ENCODE measurements around the gene CELSR1.

The CELSR1 gene, protein sequence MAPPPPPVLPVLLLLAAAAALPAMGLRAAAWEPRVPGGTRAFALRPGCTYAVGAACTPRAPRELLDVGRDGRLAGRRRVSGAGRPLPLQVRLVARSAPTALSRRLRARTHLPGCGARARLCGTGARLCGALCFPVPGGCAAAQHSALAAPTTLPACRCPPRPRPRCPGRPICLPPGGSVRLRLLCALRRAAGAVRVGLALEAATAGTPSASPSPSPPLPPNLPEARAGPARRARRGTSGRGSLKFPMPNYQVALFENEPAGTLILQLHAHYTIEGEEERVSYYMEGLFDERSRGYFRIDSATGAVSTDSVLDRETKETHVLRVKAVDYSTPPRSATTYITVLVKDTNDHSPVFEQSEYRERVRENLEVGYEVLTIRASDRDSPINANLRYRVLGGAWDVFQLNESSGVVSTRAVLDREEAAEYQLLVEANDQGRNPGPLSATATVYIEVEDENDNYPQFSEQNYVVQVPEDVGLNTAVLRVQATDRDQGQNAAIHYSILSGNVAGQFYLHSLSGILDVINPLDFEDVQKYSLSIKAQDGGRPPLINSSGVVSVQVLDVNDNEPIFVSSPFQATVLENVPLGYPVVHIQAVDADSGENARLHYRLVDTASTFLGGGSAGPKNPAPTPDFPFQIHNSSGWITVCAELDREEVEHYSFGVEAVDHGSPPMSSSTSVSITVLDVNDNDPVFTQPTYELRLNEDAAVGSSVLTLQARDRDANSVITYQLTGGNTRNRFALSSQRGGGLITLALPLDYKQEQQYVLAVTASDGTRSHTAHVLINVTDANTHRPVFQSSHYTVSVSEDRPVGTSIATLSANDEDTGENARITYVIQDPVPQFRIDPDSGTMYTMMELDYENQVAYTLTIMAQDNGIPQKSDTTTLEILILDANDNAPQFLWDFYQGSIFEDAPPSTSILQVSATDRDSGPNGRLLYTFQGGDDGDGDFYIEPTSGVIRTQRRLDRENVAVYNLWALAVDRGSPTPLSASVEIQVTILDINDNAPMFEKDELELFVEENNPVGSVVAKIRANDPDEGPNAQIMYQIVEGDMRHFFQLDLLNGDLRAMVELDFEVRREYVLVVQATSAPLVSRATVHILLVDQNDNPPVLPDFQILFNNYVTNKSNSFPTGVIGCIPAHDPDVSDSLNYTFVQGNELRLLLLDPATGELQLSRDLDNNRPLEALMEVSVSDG (N-terminal part only)

DNA sequence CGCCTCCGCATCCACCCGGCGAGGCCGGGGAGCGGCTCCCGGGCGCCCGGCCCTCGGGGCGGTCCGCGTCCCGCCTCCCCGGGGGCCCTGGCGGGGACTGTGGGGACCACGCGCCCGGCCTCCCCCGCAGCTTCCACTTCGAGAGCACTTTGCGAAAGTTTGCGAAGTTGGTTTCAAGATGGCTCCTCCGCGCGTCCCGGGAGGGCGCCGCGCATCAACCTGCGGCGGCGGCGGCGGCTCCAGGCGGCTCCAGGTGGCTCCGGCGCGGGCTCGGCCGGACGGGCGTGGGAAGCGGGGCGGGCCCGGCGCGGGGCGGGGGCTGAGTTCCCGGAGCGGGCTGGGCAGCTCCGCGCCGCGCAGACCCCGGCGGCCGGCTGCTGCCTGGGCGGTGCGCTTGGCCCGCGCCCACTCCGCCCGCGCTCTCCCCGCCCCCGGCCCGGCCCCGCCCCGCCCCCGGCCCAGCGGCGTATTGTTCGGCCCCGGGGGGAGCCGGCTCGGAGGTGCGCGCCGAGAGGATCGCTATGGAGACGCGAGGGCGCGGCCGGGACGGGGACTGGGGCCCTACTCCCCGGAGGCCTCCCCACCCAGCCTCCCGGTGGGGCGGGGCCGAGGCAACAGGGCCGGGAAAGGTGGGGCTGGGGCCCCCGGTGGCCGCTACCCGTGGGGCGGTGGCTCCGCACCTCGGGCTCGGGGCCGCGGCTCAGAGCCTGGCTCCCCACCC lies at the start of gene CELSR1:
Gene CELSR1 (minus strand): TSS at position 396 of the 721 bp plus-strand sequence. CDS start 450 bp downstream, outside the sequence.
- DNase-seq = no peak

DNA sequence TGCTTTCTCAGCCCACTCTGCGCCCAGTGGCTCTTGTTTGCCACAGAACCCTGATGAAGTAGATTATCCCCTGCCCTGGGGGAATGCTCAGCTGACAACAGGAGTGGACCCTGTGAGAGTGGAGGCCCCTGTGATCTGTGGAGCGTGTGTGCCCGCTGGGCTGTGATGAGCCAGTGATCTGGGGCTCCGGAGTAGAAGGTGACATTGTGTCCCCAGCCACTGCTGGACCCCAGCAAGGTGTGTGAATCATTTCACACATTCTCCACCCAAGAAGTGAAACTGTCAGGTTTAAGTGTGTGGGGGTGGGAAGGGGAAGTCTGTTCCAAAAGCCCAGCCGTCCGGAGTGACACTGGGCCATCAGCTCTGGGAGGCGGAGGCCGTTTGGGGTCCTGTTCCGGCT lies 49.6 kb upstream of the CELSR1 start:
- DNase-seq = no peak

DNA sequence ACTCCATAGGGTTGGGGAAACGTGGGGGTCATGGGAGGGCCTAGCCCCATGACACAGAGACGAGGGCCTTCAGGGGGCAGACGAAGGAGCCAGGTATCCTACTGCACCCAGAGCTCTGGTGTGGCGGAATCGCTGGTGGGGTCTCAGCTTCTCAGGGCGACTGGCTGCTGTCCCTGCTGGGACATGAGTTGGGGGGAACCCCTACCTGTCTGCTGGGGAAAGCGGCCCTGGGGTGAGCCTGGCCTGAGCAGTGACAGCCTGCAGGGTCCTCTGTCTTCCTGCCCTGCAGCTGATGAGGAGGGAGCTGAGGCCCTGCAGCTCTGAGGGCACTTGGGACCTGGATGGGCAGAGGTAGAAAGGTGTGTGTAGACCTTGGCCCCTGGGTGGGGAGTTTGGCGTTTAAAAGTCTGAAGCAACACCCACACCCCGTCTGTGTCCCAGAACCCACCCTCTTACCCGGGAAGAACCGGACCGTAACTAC lies 49.2 kb upstream of the CELSR1 start:
- no peak for DNase-seq

DNA sequence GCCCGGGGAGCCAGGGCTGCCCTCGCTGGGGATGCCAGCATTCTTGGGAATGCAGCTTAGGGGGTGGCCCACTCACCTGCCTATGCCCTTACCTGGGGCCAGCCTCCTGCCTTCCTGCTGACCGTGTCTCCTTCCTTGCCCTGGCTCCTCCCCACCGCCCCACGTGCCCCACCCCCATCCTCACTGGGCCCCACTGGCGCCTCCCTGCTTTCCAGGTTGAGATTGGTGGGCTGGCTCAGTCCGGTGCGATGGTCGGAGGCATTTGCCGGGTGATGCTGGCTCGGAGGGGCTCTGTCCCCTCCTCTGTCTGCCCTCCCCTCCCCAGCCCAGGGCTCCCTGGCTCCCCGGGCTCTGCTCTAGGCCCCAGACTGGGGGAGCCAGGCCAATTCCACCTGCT lies 48.7 kb upstream of the CELSR1 start:
- no peak for DNase-seq

DNA sequence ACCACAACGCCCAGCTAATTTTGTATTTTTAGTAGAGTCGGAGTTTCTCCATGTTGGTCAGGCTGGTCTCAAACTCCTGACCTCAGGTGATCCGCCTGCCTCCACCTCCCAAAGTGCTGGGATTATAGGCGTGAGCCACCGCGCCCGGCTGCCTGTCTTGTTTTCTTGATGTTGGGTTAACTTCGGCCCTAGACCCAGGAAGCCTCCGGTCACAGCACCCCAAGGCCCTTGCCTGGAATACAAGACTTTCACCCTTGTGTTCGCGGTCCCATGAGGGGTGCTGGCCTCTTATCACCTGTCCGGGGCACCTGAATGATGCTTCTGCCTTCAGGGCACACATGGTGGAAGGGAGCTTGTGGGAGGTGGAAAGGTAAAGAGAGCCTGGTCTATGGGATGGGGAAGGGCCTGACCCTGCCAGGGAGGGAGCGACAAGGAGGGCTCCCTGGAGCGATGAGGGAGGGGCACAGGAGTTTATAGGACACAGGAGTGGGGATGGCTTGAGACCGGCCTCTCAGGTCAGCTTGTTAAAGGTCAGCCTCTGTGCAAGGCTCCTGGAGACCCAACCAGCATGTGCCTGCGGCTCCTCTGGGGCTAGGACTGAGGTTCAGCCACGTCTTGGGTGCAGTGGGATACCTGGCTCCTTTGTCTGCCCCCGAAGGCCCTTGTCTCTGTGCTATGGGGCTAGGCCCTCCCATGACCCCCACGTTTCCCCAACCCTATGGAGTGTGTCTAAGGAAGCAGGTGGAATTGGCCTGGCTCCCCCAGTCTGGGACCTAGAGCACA lies 48.1 kb upstream of the CELSR1 start:
- DNase-seq = no peak

DNA sequence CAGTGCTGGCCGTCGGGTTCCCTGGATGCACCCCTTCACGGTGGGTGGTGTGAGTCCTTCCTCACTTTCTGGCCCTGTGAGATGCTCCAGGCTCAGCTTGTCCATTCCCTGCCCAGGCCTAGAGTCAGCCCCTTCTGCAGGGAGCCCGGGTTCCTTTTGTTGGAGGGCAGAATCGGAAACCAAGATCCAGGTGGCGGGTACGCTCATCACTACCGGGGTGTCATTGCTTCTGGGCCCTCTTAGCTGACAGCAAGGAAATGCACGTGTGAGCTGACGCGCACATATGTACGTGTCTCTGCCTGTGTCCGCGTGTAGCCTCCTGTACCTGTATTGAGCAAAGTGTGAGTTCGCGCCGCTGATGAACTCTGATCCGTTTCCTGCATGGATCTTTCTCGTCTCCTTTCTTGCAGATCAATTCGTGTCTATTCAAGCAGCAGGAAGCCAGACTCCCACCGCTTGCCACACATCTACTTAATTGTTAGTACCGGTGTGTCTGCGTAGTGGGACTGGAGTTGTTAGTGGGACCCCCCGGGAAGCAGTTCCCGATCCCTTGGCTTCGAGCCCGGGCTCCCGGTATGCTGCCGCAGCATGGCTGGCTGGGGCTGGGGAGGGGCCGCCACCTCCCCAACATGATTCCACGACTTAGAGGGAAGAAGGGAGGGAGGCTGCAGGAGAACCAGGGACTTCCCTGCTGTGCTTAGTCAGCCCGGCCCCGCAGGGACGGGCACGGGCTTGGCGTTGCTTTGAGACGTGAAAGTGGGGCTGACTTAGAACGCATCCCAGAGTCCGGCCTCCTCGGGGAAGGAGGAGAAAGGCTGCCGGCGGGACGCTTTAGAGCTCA lies 46.9 kb upstream of the CELSR1 start:
- DNase-seq = no peak

DNA sequence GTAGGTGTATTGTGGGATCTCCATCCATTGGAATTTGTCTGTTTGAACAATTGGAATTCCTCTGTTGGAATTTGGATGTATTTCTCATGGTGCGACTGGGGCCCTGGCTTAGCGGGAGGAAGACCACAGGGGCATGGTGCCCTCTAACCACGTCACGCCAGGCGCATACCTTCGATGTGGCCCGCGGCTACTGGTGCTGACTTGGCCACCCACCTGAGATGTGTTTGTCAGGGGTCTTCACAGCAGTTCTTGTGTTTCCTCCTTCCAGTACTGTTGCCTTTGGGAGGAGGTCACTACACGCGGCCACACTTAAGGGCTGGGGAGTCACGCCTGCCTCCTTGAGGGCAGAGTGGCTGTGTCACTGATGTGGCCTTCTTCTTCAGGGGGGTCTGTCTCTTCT lies 46.2 kb upstream of the CELSR1 start:
- DNase-seq = no peak

DNA sequence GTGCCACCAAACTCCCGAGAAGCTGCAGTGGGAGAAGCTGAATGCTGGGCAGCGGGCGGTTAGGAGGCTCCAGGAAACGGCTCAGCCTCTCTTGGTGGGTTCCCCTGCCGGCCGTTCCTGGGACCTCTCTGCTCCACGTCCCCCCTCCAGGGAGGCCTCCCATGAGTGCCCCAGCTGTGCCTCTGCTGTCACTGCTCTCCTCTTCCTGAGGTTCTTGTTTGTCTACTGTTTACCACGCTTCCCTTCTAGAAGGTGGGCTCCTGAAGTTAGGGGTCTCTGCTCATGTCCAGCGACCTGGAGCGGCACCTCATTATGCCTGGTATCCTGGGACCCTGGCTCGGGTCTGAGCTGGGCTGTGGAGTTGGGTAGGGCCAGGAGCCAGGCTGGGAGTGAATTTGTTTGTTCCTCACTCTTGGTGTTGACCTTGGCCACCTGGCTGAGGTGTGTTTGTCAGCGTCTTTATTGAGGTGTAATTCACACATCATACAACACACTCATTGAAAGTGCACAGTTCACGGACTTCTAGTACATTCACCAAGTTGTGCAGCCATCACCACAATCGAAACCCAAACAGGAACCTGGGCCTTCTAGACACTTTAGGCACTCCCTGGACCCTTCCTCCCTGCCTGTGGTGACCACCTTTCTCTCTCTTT lies 45.0 kb upstream of the CELSR1 start:
- no peak for DNase-seq

DNA sequence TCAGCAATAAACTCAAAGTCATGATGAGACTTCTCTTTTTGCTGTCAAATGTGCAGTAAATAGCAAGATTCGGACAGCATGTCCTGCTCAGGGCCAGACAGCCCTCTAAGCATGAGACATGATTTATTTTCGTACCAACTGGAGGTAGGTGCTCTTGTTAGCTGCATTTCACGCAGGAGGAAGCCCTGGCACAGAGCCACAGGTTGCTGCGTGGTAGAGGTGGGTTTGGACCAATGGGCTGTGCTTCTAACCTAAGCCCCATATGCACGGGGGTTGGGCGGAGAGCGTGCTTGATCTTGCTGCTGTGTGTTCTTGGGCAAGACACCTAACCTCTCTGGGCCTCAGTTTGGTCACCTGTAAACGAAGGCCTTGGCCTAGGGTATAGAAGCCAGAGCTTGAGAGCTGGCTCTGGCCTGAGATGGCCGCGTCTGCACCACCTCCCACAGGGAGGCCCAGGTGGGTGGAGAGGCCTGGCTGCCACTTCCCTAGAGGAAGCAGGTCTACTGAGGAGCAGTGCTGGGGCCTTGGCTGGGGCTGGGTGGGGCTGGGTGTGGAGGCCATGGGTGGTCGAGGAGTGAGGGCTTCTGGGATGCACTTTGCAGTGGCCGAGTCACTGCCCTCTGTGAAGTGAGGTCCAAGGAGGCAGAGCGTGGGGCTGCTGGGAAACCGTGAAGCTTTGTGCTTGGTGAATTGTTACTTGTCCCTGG lies 44.3 kb upstream of the CELSR1 start:
- no peak for DNase-seq

DNA sequence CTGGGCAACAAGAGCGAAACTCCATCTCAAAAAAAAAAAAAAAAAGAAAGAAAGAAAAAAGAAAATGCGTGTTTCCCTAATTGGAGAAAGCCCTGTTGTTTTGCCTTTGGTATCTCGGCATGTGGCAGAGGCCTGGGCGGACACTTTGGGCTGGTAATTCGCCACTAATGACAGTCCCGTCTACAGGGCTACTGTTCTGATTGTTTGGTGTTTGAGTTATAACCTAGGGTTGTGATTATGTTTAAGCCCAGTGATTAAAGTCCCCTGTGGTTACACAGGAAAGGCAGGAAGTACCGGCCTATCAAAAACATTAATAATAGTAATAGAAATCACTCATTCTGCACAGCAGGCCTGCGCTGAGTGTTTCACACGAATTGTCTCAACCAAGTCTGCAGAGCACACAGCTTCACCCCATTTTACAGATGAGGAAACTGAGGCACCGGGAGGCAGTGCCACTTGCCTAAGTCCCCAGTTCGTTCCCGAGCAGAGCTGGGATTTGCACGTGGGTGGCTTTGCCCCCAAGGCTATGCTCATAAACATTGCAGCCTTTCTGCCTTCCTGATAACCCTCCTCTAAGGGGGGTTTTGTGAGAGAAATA lies 43.6 kb upstream of the CELSR1 start:
- DNase-seq = no peak

DNA sequence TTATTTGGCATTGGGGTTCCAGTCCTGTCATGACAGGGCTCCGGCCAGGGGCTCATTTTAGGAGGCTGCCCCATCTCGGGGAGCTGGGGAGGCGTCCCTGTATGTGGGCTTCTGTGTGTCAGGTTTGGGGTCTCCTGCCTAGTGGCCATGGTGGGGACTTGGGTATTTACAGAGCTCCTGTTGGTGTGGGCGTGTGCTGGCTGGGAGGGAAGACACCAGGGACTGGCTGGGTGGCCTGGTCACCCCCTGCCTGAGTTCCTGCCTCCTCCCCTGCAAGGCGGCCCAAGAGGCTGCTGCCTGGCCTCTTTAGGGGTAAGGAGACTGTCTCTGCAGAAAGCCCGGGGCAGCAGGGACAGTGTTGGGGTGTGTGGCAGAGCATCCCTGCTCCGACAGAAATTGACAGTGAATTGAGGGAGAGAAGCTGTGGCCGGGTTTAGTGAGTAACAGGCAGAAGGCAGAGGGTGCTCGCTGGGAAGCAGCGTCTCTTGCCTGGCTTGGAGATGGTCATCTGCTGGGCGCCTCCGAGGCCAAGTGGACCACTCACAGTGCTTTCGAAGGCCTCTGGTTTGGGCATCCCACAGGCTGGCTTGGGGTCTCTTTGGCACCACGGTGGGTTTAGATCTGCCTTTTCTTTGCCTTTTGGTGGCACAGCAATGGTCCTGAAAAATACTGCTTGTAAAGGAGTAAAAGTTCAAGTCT lies 42.5 kb upstream of the CELSR1 start:
- no peak for DNase-seq

DNA sequence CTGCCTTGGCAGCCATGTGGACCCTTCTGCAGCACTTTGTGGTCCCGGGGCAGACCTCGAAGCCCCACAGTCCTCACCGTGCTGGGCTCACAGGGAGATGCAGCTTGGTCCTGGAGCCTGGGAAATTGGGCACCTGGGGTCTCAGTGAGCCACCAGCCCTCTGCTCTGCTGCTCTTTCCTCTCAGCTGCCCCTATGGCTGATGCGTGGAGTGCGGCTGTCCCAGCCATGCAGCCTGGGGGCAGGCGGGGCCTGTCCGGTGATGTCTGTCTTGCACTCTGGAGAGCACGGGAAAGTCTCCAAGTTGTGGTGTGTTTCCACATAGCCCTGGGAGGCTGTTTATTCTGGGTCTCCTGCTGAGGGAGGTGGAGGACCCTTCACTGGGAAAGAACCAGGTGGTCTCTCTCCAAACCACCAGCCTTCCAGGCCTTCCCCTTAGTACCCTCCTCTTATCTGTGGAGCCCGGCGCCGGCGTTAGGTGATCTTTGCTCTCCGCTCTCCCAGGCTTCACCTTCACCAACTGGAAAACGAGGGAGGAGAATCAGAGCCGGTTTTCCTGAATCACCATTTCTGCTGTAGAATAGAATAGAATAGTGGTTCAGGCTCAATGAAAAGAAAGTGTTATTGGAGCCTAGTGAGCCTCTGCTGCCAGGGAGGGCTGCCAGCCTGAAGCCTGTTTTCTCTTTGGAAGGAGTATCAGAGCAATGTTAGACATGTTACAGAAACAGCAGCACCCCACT lies 41.6 kb upstream of the CELSR1 start:
- DNase-seq = no peak

DNA sequence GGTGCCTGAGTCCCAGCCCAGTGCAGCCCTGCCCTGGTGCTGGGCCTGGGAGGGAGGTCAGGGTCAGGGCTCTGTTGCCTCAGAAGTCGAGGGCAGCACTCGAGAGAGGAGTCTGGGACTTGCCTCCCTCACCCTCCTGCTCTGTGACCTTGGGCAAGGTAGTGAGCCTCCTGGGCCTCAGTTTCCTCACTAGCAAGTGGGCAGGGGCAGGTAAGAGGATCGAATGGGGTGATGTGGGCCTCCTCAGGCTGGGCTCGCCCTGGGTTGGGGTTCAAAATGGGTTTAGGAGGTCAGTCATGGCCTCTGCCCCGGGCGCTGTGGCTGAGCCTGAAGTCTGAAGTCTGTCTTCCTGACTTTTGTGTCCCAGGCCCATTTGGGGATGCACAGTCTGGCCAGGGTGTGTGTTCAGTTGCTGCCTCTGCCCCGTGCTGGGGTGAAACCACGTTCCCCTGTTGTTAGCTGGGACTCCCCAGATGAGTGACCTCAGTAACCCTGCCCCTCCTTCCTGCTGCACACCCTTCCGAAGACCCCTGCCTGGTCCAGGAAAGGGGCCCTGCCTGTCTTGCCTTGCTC lies 40.9 kb upstream of the CELSR1 start:
- DNase-seq = no peak

DNA sequence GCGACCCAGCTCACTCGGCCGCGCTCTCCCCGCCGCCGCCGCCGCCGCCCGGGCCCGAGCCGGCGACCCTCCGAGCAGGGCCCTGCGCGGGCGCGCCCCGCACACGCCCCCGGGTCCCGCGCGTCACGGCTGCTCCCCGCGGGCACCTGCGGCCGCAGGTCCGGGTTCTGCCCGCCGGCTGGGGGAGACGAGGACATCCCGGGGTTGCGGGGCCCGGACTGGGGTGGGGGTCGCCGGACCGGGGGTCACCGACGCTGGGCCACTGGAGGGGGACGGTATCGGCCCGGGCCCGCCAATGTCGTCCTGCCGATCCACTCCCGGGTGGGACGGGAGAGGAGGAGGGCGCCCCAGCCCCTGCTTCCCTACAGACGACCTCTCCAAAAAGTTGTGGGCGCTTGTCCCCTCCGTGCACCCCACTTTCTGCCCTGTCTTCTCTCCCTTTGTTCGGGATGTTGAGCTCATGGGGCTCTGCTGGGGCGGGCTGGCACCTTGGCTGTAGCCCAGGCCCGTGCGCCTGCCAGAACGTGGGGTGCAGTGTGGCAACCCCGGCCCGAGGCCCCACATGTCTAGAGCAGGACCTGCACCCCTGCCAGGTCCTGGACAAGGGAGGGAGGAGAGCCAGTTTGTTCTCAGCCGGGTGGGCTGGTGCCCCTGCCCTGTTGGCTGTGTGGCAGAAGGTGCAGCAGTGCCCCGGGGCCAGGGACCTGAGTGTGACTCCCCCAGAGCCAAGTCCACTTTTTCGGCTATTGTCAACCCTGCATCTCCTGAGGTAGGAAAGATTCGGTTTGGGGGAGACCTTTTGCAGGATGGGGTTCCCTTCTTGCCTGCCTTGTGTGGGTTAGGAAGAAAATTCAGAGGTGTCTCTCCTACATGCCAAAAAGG lies 40.2 kb upstream of the CELSR1 start:
- no peak for DNase-seq

DNA sequence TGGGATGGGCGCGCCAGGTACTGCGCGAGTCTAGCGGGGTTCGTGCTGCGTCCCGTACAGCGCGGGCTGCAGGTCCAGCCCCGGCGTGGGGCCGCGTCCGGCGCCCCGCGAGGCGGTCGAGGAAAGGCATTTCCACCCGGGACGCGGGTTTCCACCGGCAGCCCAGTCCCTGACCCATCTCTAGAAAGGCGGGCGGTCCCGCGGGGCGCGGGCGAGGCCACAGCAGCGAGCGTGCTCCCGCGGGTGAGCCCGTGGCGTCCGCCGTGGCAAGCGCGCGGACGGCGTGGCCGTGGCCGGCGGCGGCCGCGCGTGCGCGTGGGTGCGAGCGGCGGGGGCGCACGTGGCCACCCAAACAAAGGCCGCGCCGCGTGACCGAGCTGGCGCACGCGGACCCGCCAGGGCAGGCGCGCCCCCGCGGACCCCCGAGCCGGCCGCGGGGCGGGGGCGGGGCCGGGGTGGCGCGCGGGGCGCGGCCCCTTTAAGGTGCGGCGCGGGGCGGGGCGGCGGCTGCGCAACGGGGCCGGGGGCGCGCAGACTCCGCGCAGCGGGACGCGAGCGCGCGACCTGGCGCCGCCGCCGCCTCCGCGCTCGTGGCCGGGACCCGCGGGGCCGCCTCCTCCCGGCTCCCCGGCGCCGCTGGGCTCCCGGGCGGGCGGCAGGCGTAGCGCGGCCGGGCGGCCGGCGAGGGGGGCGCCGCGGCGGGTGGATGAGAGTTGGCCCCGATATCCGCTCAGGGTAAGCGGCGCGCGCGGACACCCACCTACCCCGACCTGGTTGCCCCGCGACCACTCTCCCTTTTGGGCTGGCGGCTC lies 39.3 kb upstream of the CELSR1 start:
- DNase-seq = peak; percentile 36 to 39

Data from Kasumi-1 (cell line).